ENCODE measurements around the gene PKDCC.
"Not testable (repeated sequence)": the region's sequence is repeated elsewhere in the genome, so short reads cannot be mapped to it uniquely, and the experiment has no call there.

Gene PKDCC

GRCh38 chr2:42076357-42077225 lies 28.8 kb downstream of the PKDCC start:
- H3K4me3 ChIP-seq (ENCODE audit: low read length), result no peak overlapping the region
- no peak for TF ChIP-seq CTCF (conservative IDR thresholded peaks at IDR 0.05; ENCODE audit: low read depth, low read length)
- DNase-seq (ENCODE audit: low read depth), result no peak

- DNase-seq (ENCODE audit: low read depth), result no peak
- no peak overlapping the region for H3K4me3 ChIP-seq (ENCODE audit: low read length)
- peak; percentile 48 for TF ChIP-seq CTCF (conservative IDR thresholded peaks at IDR 0.05; ENCODE audit: low read depth, low read length)
These were observed 29.5 kb downstream of the PKDCC start for GRCh38 chr2:42077343-42077742.

- no peak for TF ChIP-seq CTCF (conservative IDR thresholded peaks at IDR 0.05; ENCODE audit: low read depth, low read length)
These were observed 32.0 kb downstream of the PKDCC start for GRCh38 chr2:42079737-42080287.

GRCh38 chr2:42081151-42081550 lies 33.3 kb downstream of the PKDCC start:
- not testable (repeated sequence) for H3K4me3 ChIP-seq (ENCODE audit: low read length); DNase-seq (ENCODE audit: low read depth)

More at GRCh38 chr2:42079737-42080287, 32.0 kb downstream of the PKDCC start:
- H3K4me3 ChIP-seq (ENCODE audit: low read length), result no peak overlapping the region
- DNase-seq (ENCODE audit: low read depth), result no peak

GRCh38 chr2:42082016-42082415 lies 34.2 kb downstream of the PKDCC start:
- no peak for TF ChIP-seq CTCF (conservative IDR thresholded peaks at IDR 0.05; ENCODE audit: low read depth, low read length)
- H3K4me3 ChIP-seq (ENCODE audit: low read length), result no peak overlapping the region
- no peak for DNase-seq (ENCODE audit: low read depth)

GRCh38 chr2:42084231-42084671 lies 36.4 kb downstream of the PKDCC start:
- DNase-seq (ENCODE audit: low read depth), result no peak
- H3K4me3 ChIP-seq (ENCODE audit: low read length), result no peak overlapping the region
- TF ChIP-seq CTCF (conservative IDR thresholded peaks at IDR 0.05; ENCODE audit: low read depth, low read length), result no peak

GRCh38 chr2:42085070-42085469 lies 37.2 kb downstream of the PKDCC start:
- DNase-seq (ENCODE audit: low read depth); H3K4me3 ChIP-seq (ENCODE audit: low read length): not testable (repeated sequence)
